HL-60 (cell line): ENCODE measurements around the gene PICALM.

Experiments
- DNase-seq, 2 experiments: peaks; one replicate each; pipeline ENCODE4 v3.0.0-alpha.2; 2010 to 2020; ENCODE audit warnings: low read depth in 1 of 2, low spot score in 1 of 2
- H3K27ac ChIP-seq: fragments of 250-450 bp; sonication (Bioruptor Pico); replicated peaks from 2 replicates; pipeline ENCODE4 v1.5.1; 2020; ENCODE audit warnings: mild to moderate bottlenecking, moderate library complexity
- H3K27me3 ChIP-seq: fragments of 250-450 bp; sonication (Bioruptor Pico); 2 replicates; pipeline ENCODE4 v1.5.1; 2021; ENCODE audit warnings: mild to moderate bottlenecking, moderate library complexity; ENCODE audit not compliant: insufficient read depth, poor library complexity, severe bottlenecking
- H3K4me3 ChIP-seq: replicated peaks from 2 replicates; pipeline ENCODE4 v1.5.1; 2011; ENCODE audit warnings: mild to moderate bottlenecking, control low read depth, low read length; ENCODE audit not compliant: insufficient read depth
- CTCF ChIP-seq: IDR thresholded peaks from one replicate; pipeline ENCODE4 v1.5.1; 2011; ENCODE audit warnings: low read length, control low read depth, inconsistent platforms; ENCODE audit not compliant: insufficient read depth
- GABPA ChIP-seq: IDR thresholded peaks from 2 replicates; pipeline ENCODE4 v1.6.1; 2012; ENCODE audit warnings: low read depth
- POLR2AphosphoS5 ChIP-seq: IDR thresholded peaks from 2 replicates; pipeline ENCODE4 v1.6.1; 2012; ENCODE audit warnings: low read depth
- REST ChIP-seq: IDR thresholded peaks from 2 replicates; pipeline ENCODE4 v1.6.1; 2012; ENCODE audit warnings: low read depth; ENCODE audit not compliant: insufficient replicate concordance
- SPI1 ChIP-seq: IDR thresholded peaks from 2 replicates; pipeline ENCODE4 v1.6.1; 2012; ENCODE audit warnings: low read depth, mild to moderate bottlenecking, borderline replicate concordance

The PICALM gene

GRCh38 chr11:86069408-86070101 lies 671 bp upstream of the PICALM start:
- H3K4me3 ChIP-seq: peak overlapping the region; percentile 36
- peak overlapping the region; percentile 93 for H3K27ac ChIP-seq
- TF ChIP-seq SPI1 (peak; percentile 90), GABPA (peak; percentile 50; the same call in 1 of the 2 replicates), REST (no peak)
- H3K27me3 ChIP-seq: no peaks in the 10 kb centered on the region
- peak; percentile 73 to 81 for DNase-seq

DNA sequence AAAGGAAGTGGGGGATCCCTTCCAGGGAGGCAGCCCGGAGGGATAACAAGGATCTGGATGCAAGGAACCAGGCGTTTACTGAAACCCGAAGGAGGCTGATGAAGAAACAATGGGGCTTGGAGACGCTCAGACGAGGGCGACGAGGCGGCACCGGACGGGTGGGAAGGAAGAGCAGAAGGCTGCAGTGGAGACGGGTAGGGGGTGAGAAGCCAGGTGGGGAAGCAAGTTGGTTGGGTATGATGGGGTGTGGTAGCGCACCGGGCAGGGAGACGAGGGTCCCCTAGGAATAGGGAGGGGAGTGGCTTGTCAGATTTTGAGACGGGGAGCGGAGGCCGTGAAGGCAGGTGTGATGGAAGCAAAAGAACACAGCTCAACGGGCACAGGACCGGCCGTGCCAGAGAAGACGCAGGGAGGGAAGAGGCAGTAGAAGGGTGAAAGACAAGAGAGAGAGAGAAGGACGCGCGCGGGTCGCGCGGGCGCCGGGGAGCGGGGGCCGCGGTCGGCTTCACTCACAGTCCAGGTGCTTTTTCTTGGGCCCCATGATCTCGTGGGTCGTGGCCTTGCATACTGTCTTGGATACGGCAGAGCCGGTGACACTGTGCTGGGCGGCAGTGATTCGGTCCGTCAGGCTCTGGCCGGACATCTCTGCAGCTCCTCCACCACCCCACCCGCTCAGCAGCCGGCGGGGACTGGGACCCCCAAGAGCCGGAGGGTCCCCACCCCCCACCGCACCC lies 579 bp downstream of the PICALM start:
- DNase-seq: peak in 1 of 2 experiments; percentile 46
- Histone ChIP-seq H3K27me3 (no peaks in the 10 kb centered on the region), H3K27ac (peak overlapping the region; percentile 93), H3K4me3 (peak overlapping the region; percentile 95)
- TF ChIP-seq POLR2AphosphoS5: no peak
- TF ChIP-seq CTCF: no peak
- TF ChIP-seq REST: no peak
- TF ChIP-seq SPI1: no peak; the same call in 1 of the 2 replicates
- TF ChIP-seq GABPA: no peak

DNA sequence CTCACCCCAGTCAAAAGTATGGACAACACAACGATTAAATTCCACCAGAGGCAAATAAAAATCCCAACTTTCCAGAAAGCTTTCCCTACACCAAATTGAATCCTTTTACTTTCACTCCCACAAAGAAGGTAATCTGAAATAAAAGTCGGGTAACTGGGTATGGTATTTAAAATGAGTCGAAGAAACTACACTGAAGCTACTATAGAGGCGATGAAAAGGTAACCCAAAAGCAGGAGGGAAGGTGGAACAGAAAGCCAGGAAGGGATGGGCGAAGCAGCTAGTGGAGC lies 1.1 kb downstream of the PICALM start:
- TF ChIP-seq GABPA (no peak), CTCF (no peak), REST (no peak), POLR2AphosphoS5 (no peak), SPI1 (no peak)
- Histone ChIP-seq H3K27me3 (no peaks in the 10 kb centered on the region), H3K27ac (peak overlapping the region; percentile 93), H3K4me3 (peak overlapping the region; percentile 95)
- no peak for DNase-seq
